SHP77 treated with DMSO at 0.1 percent for 48 hours (cell line): ENCODE results near the gene IP6K3.
A peak's percentile ranks its signal among the peaks of the same experiment; 100 is the strongest.

ENCODE experiments used
- DNase-seq: peaks from one replicate; lab custom pipeline; 2025; lab: John Stamatoyannopoulos, UW

Gene IP6K3

GRCh38 chr6:33746651-33747100 lies at the start of gene IP6K3:
TSS of gene IP6K3 (minus strand) at chr6:33746905. CDS start at chr6:33735476, 11,429 bp downstream.
- no peak for DNase-seq

- no peak for DNase-seq
Measured at GRCh38 chr6:33794910-33795623, 48.4 kb upstream of the IP6K3 start.

- no peak for DNase-seq
Measured at GRCh38 chr6:33792981-33793380, 46.3 kb upstream of the IP6K3 start.

- DNase-seq, result no peak
Measured at GRCh38 chr6:33791620-33792019, 44.9 kb upstream of the IP6K3 start.

- DNase-seq, result no peak
Measured at GRCh38 chr6:33790910-33791309, 44.2 kb upstream of the IP6K3 start.

GRCh38 chr6:33790379-33790778 lies 43.7 kb upstream of the IP6K3 start:
- DNase-seq, result no peak

GRCh38 chr6:33789550-33789895 lies 42.8 kb upstream of the IP6K3 start:
- DNase-seq, result no peak

- peak; percentile 66 for DNase-seq
Measured at GRCh38 chr6:33788694-33789549, 42.2 kb upstream of the IP6K3 start, which contains the start of gene LEMD2. TSS of gene LEMD2 (minus strand) at chr6:33789130. CDS start at chr6:33789116, 14 bp downstream.

GRCh38 chr6:33787954-33788693 lies 41.4 kb upstream of the IP6K3 start:
- peak; percentile 6 for DNase-seq

- DNase-seq, result no peak
Measured at GRCh38 chr6:33787346-33787953, 40.7 kb upstream of the IP6K3 start.

- DNase-seq, result no peak
Measured at GRCh38 chr6:33786736-33787135, 40.0 kb upstream of the IP6K3 start.

- no peak for DNase-seq
Measured at GRCh38 chr6:33785778-33786177, 39.1 kb upstream of the IP6K3 start.

- DNase-seq, result no peak
Measured at GRCh38 chr6:33784787-33785186, 38.1 kb upstream of the IP6K3 start.

- DNase-seq, result no peak
Measured at GRCh38 chr6:33783781-33784520, 37.2 kb upstream of the IP6K3 start.

- no peak for DNase-seq
Measured at GRCh38 chr6:33782561-33782960, 35.9 kb upstream of the IP6K3 start.

- no peak for DNase-seq
Measured at GRCh38 chr6:33781131-33781975, 34.6 kb upstream of the IP6K3 start.

- no peak for DNase-seq
Measured at GRCh38 chr6:33779895-33780294, 33.2 kb upstream of the IP6K3 start.

GRCh38 chr6:33779290-33779689 lies 32.6 kb upstream of the IP6K3 start:
- no peak for DNase-seq

- DNase-seq, result no peak
Measured at GRCh38 chr6:33778444-33779121, 31.9 kb upstream of the IP6K3 start.
